ENCODE data around the gene TMEM129.

The TMEM129 gene

DNA sequence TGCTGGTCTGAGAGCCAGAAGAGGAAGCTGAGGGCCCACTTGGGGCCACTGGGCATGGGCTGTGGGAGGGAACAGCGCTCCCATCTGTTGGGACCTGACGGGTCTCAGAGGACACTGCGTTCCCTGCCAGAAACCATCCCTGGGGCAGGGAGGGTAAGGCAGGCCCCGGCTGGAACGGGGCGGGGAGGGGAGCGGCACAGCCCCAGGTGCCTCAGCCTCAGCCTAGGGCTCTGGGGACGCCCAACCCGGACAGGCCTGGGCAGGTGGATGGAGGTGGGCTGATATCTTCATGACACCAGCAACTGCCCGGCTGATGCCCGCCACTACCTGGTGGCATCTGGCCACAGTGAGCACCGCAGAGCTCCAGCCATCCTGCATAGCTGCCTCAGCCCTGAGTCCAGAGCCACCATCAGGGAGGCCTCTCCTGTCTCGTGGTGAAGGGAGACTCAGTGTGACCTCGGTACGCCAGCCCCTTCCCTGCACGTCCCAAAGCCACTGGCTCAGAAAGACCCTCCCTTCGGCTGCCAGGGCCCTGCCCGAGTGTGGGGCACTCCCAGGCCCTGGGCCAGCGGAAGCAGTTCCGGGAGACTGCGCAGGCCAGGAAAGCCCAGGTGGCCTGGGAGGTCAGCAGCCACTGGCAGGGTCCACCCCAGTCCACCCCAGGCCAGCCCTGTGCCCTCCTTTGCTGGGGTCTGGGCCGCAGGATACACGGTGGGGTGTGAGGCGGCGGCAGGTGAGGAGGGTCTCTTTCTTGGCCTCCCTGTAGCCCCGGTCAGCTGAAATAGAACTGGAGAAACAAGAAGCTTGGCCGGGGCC, 37.4 kb upstream of the TMEM129 start:
- no peak for DNase-seq (ENCODE audit: low read depth)

DNA sequence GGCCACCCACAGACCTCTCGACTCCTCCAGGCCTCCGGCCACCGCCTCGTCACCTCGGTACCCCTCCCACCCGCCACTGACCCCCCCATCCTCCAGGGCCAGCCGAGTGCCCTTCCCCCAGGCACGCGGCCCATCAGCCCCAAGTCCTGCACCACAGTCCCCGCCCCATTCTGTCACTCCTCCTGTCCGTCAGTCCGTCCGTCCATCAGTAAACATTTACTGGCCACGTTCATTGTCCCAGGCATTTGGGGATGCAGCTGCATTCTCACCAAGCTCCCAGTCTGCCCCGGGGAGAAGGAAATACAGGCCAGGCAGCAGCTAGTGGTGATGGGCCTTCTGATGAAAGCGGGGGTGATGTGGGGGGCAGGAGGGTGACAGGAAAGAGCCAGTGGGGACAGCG, 36.7 kb upstream of the TMEM129 start:
- no peak for DNase-seq (ENCODE audit: low read depth)

- no peak for DNase-seq (ENCODE audit: low read depth)
Measured at GRCh38 chr4:1756893-1757779, 36.0 kb upstream of the TMEM129 start.

DNA sequence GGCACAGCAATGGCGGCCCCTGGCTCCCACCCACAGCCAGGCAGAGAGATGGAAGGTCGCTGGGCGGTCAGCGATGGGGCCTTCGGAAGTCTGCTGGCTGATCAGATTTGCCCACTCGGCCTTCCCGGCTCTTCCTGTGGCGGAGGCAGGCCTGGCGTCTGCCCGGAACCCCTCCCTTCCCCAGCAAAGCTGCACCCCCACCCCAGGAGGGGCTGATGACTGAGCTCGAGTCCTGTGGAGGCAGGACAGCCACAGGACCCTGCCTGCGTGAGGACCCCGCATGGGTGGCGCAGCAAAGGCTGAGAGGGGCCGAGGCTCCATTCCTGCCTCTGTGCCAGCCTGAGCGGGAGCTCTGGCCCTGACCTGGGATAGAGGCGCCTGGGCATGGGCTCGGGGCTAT, 35.0 kb upstream of the TMEM129 start:
- DNase-seq (ENCODE audit: low read depth) = no peak

GRCh38 chr4:1755297-1755696, 34.2 kb upstream of the TMEM129 start:
- no peak for DNase-seq (ENCODE audit: low read depth)

- no peak for DNase-seq (ENCODE audit: low read depth)
Measured at GRCh38 chr4:1754336-1754735, 33.2 kb upstream of the TMEM129 start.

DNA sequence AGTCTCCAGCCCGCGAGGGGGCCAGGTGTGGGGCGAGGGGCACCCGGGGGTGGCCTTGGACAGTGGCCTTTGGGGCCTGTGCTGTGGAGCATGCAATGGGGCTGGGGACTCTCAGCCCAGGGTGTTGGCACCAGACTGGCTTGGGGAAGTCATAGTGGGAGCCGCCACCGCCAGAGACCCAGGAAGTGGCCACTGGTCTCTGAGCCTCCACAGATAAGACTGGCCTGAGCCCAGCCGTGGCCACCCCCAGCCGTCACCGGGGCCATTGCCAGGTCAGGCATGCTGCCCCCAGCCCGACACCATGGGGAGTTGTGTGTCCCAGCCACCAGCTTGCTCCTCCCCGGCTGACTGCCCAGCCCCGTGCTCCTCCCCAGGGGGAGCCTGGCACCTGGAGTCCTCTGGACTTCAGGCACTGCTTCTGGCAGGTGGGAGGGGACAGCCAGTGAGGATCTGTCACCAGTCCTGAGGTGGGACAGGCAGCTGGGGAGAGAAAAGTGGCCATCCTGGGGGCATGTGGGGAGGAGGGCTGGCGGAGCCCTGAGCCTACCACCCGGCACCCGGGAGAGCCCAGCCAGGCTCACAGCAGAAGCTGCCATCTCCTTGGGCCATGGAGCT, 32.7 kb upstream of the TMEM129 start:
- DNase-seq (ENCODE audit: low read depth) = no peak

- no peak for DNase-seq (ENCODE audit: low read depth)
Measured at GRCh38 chr4:1753294-1753696, 32.2 kb upstream of the TMEM129 start.

- peak; percentile 10 for DNase-seq (ENCODE audit: low read depth)
Measured at GRCh38 chr4:1752284-1753041, 31.3 kb upstream of the TMEM129 start.

GRCh38 chr4:1751919-1752283, 30.8 kb upstream of the TMEM129 start:
- no peak for DNase-seq (ENCODE audit: low read depth)

DNA sequence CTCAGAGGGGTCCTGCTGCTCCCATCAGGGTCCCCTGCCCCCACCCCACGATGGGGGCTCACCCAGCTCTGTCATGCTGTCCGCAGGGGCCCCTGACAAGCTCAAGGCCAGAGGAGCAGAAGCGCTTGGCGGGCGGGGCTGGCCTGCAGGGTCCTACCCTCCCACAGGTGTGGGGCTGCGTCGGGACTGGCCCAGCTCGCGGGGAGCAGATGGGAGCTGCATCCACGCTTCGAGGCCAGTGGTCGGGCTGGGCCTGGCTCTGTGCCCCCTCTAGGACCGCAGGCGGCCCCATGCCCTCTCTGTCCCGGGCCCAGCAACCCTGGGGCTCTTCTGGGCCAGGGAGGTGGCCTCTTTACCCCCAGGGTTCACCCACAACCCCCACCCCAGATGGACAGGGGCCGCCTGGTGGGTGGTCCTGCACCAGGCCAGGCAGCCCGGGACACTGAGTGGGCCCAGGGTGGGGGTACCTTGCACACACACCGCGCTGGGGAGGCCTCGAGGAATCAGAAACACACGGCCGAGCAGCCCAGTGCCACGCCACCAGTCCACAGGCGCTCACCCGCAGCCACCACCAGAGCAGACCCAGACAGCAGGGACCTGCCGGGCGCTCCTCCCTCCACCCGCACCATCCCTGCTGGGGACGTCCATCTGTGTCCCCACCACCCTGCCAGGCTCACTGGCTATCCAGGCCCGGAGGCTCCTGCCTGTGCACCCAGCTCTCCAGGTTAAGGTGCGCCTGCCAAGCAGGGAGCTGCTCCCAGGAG, 30.2 kb upstream of the TMEM129 start:
- DNase-seq (ENCODE audit: low read depth) = no peak

DNA sequence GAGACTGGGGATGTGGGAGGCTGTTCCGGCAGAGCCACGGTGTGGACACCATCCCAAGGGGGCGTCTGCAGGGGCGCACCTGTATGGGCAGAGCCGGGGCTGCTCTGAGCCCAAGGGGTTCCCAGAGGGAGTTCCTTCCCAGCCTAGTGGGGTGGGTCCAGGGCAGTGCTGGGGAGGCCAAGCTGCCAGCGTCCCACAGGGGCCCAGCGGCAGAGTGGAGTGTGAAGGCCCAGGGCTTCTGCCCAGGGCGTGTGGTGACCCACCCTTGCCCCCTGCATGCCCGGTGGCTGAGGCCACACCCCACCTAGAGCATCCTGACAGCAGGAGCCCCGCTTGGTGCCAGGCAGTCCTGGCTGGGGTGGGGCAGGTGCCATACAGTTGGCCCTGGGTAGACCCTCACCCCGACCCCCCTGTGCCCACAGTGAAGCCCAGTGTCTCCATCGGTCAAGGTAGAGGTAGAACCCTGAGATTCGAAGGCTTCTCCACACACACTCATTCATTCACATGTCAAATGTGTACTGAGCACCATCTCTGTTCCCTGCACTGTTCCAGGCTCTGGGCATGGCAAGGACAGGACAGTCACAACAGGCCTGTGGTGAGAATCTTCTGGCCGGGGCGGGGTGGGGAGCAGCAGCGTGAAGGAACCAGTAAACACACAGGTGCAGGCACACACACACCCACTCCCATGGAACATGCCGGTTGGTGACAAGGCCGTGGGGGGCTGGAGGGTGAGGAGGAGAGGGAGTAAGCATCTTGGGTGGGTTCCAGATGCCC, 29.4 kb upstream of the TMEM129 start:
- no peak for DNase-seq (ENCODE audit: low read depth)

- no peak for DNase-seq (ENCODE audit: low read depth)
Measured at GRCh38 chr4:1749826-1750225, 28.7 kb upstream of the TMEM129 start.

DNA sequence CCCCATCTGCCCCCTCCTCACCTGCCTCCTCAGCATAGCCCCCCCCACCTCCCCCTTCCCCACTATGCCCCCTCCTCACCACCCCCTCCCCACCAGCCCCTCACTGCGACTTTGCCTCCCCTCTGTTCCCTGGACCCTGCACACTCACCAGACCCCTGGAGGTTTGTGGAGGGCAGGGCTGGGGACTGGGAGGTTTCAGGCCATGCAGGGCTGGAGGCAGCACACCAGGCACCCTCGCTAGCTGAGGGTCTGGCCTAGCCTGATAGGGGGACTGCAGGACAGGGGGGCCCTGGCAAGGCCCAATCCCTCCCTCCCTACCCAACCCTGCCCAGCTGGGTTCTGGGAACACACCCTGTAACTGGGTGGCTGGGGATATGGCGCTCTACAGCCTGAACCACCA, 28.2 kb upstream of the TMEM129 start:
- no peak for DNase-seq (ENCODE audit: low read depth)

- DNase-seq (ENCODE audit: low read depth) = peak; percentile 48
Measured at GRCh38 chr4:1748465-1748995, 27.4 kb upstream of the TMEM129 start.

GRCh38 chr4:1747603-1747967, 26.5 kb upstream of the TMEM129 start:
- DNase-seq (ENCODE audit: low read depth) = no peak

DNA sequence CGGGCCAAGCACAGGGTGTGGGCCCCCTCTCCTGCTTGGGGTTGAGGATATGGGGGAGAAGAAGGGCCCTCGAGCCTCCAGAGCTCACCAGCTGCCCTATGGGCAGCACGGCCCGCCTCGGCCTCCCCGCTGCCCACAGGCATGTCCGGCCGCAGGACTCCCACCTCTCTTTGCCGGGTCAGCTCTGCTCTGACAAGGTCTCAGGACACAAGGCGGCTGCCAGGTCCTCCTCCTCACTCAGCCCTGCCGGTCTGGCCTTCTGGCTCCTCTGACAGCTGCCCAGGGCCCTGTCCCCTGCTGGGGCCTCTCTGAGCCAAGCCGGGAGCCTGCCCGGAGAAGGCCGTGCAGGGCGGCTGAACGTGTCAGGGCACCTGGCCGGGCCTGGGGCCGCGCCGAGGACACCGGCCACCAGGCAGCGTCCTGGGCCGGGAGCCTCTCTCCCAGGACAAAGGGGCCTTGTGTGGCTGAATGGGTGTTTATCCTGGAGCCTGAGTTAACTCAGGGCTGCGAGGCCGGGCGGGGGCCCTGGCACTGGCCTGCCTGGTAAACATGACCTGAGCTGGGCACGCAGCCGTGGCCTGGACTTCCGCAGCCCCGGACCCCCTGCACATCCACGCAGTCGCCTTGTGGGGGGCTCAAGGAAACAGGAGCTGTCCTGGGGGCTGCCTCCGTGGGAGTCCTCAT, 25.9 kb upstream of the TMEM129 start:
- DNase-seq (ENCODE audit: low read depth) = no peak

GRCh38 chr4:1746265-1746691, 25.2 kb upstream of the TMEM129 start:
- DNase-seq (ENCODE audit: low read depth) = peak; percentile 54

DNA sequence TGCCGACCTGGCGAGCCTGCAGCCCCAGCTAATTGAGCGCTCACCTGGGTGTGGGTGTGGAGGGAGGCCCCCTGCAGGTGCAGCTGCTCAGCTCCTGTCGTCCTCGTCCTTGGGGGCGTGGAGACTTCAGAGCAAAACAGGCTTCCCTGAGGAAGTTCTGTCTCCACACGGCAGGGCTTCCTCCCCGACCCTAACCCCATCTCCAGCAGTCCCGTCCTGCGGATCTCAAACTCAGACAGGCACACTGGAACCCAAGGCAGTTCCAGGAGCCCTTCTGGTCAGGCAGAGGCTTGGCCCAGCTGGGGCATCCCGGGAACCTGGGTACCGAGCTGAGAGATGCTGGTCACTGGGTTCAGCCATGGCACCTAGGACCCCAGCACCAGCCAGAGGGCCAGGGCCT, 24.6 kb upstream of the TMEM129 start:
- no peak for DNase-seq (ENCODE audit: low read depth)

DNA sequence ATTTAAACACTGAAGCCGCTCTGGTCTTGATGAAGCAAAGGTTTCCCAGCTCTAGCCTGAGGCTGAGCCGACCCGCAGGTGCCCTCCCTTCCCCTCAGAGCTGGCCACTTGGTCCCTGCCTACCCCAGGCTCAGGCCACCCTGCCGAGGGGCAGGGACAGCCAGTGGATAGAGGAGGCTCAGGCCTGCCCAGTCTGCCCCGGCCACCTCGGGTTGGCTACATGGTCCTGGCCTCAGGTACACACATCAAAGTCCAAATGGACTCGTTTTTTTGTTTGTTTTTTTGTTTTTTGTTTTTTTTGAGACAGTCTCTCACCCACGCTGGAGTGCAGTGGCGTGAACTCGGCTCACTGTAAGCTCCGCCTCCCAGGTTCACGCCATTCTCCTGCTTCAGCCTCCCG, 24.0 kb upstream of the TMEM129 start:
- no peak for DNase-seq (ENCODE audit: low read depth)
